MM.1S (cell line): ENCODE results near the gene SDSL.

Experiments used
- DNase-seq: peaks from one replicate; pipeline ENCODE4 v3.0.0-alpha.2; 2015
- H2AFZ ChIP-seq: fragments of 300-600 bp; sonication (generic); 2 replicates; pipeline ENCODE4 v1.6.0; 2016; ENCODE audit warnings: antibody characterized with exemption, low read length
- H3F3A ChIP-seq: fragments of 300-600 bp; sonication (generic); 2 replicates; pipeline ENCODE4 v1.6.1; 2016; ENCODE audit warnings: mild to moderate bottlenecking, antibody characterized with exemption, low read length, moderate library complexity, mixed read lengths; ENCODE audit not compliant: insufficient read depth
- H3K27ac ChIP-seq: fragments of 300-600 bp; sonication (generic); 2 replicates; pipeline ENCODE4 v1.5.1; 2016; ENCODE audit warnings: mild to moderate bottlenecking, low read length
- H3K27me3 ChIP-seq: fragments of 300-600 bp; sonication (generic); replicated peaks from 2 replicates; pipeline ENCODE4 v1.6.0; 2016; ENCODE audit warnings: low read length; ENCODE audit not compliant: insufficient read depth
- H3K36me3 ChIP-seq: fragments of 300-600 bp; sonication (generic); replicated peaks from 2 replicates; pipeline ENCODE4 v1.6.1; 2016; ENCODE audit warnings: mild to moderate bottlenecking, low read length, mixed read lengths; ENCODE audit not compliant: insufficient read depth
- H3K4me1 ChIP-seq: fragments of 300-600 bp; sonication (generic); 2 replicates; pipeline ENCODE4 v1.6.1; 2016; ENCODE audit warnings: low read length, mixed read lengths
- H3K4me2 ChIP-seq: fragments of 300-600 bp; sonication (generic); 2 replicates; pipeline ENCODE4 v1.6.0; 2016; ENCODE audit warnings: low read depth, low read length
- H3K4me3 ChIP-seq: fragments of 300-600 bp; sonication (generic); 2 replicates; pipeline ENCODE4 v1.5.1; 2016; ENCODE audit warnings: low read length, mixed read lengths
- H3K79me2 ChIP-seq: fragments of 300-600 bp; sonication (generic); 2 replicates; pipeline ENCODE4 v1.6.1; 2016; ENCODE audit warnings: mixed run types, low read length, mixed read lengths
- H3K9ac ChIP-seq: fragments of 300-600 bp; sonication (generic); 2 replicates; pipeline ENCODE4 v1.6.1; 2016; ENCODE audit warnings: low read length, mixed read lengths
- H3K9me2 ChIP-seq: fragments of 300-600 bp; sonication (generic); replicated peaks from 2 replicates; pipeline ENCODE4 v1.6.1; 2016; ENCODE audit warnings: mild to moderate bottlenecking, low read length, mixed read lengths; ENCODE audit not compliant: insufficient read depth
- H3K9me3 ChIP-seq: fragments of 300-600 bp; sonication (generic); replicated peaks from 2 replicates; pipeline ENCODE4 v1.6.1; 2016; ENCODE audit warnings: mild to moderate bottlenecking, low read length, mixed read lengths; ENCODE audit not compliant: insufficient read depth
- H4K20me1 ChIP-seq: fragments of 300-600 bp; sonication (generic); 2 replicates; pipeline ENCODE4 v1.6.1; 2016; ENCODE audit warnings: mild to moderate bottlenecking, low read length, moderate library complexity, mixed read lengths; ENCODE audit not compliant: insufficient read depth
- CTCF ChIP-seq: fragments of 300-600 bp; sonication (generic); IDR thresholded peaks from 2 replicates; pipeline ENCODE4 v1.5.1; 2016; ENCODE audit warnings: antibody characterized with exemption, low read length, mixed read lengths
- EZH2 ChIP-seq: fragments of 300-600 bp; sonication (generic); optimal IDR thresholded peaks from 2 replicates; pipeline ENCODE3; 2017; ENCODE audit warnings: low read depth, mild to moderate bottlenecking, antibody characterized with exemption, low read length, mixed read lengths
- EZH2phosphoT487 ChIP-seq: fragments of 300-600 bp; sonication (generic); IDR thresholded peaks from 2 replicates; pipeline ENCODE4 v1.6.1; 2018; ENCODE audit warnings: antibody characterized with exemption, low read length

Gene SDSL

DNA sequence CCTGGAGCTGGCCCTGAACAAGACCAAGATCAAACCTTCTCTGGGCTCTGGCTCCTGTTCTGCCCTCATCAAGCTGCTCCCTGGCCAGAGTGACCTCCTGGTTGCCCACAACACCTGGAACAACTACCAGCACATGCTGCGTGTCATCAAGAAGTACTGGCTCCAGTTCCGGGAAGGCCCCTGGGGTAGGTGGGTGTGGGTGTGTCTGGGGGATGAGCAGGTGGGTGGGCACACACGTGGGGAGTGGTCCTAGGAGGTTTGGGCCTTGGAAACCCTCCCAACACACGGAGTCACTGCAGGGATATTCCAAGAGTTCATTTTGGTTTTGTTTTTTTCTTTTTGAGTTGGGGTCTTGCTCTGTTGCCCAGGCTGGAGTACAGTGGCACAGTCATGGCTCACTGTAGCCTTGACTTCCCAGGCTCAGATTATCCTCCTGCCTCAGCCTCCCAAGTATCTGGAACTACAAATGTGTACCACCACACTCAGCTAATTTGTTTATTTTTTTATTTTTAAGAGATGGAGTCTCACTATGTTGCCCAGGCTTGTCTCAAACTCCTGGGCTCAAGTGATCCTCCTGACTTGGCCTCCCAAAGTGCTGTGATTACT lies 47.3 kb upstream of the SDSL start:
- Histone ChIP-seq H3K4me1 (no peaks in the 10 kb centered on the region), H3K9ac (no peak overlapping the region), H3K27ac (no peak overlapping the region), H3K4me3 (no peak overlapping the region), H3K36me3 (no peaks in the 10 kb centered on the region), H3K4me2 (no peak overlapping the region), H3K9me2 (no peaks in the 10 kb centered on the region), H3K79me2 (no peaks in the 10 kb centered on the region), H2AFZ (no peak overlapping the region), H3K27me3 (no peaks in the 10 kb centered on the region), H3K9me3 (no peaks in the 10 kb centered on the region), H4K20me1 (no peaks in the 10 kb centered on the region), H3F3A (no peaks in the 10 kb centered on the region)
- no peak for DNase-seq
- TF ChIP-seq EZH2: no peak
- TF ChIP-seq CTCF: no peak
- TF ChIP-seq EZH2phosphoT487: no peak

- Histone ChIP-seq H3K4me2 (no peak overlapping the region), H3K27ac (no peak overlapping the region), H3K4me1 (no peaks in the 10 kb centered on the region), H2AFZ (no peak overlapping the region), H3F3A (no peaks in the 10 kb centered on the region), H4K20me1 (no peaks in the 10 kb centered on the region), H3K4me3 (no peak overlapping the region), H3K9ac (no peak overlapping the region), H3K9me2 (no peaks in the 10 kb centered on the region), H3K27me3 (no peaks in the 10 kb centered on the region), H3K79me2 (no peaks in the 10 kb centered on the region), H3K36me3 (no peaks in the 10 kb centered on the region), H3K9me3 (no peaks in the 10 kb centered on the region)
- no peak for DNase-seq
- no peak for TF ChIP-seq EZH2
- TF ChIP-seq CTCF: no peak
- no peak for TF ChIP-seq EZH2phosphoT487
Observed at GRCh38 chr12:113378291-113378690, 43.9 kb upstream of the SDSL start.

GRCh38 chr12:113381220-113381619 lies 41.0 kb upstream of the SDSL start:
- Histone ChIP-seq H3K9me2 (no peaks in the 10 kb centered on the region), H3K36me3 (no peaks in the 10 kb centered on the region), H3K4me1 (no peaks in the 10 kb centered on the region), H3K9me3 (no peaks in the 10 kb centered on the region), H3K9ac (no peak overlapping the region), H3K4me2 (no peak overlapping the region), H3F3A (no peaks in the 10 kb centered on the region), H2AFZ (no peak overlapping the region), H4K20me1 (no peaks in the 10 kb centered on the region), H3K79me2 (no peaks in the 10 kb centered on the region), H3K4me3 (no peak overlapping the region), H3K27ac (no peak overlapping the region), H3K27me3 (no peaks in the 10 kb centered on the region)
- no peak for DNase-seq
- TF ChIP-seq EZH2phosphoT487: no peak
- TF ChIP-seq EZH2: no peak

DNA sequence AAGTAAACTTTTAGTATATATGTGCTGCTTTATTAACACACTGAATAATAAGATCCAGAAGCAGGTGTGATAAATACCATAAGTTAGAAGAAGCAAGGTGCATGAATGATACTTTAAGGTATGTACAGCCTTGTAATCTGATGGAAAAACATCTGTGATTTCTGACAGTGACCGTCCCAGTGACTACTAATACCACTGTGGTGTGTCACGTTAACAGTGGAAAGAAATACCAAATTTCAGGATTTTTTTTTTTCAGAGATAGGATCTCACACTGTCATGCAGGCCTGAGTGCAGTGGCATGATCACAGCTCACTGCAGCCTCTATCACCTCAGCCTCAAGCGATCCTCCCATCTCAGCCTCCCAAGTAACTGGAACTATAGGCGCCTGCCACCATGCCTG lies 40.0 kb upstream of the SDSL start:
- DNase-seq: no peak
- H3K36me3 ChIP-seq: no peaks in the 10 kb centered on the region

More for the DNA sequence above, 40.0 kb upstream of the SDSL start:
- H3K79me2 ChIP-seq: no peaks in the 10 kb centered on the region
- H3K4me3 ChIP-seq: no peak overlapping the region
- no peak for TF ChIP-seq CTCF
- TF ChIP-seq EZH2: no peak
- TF ChIP-seq EZH2phosphoT487: no peak
- H3K4me2 ChIP-seq: no peak overlapping the region
- H3K9ac ChIP-seq: no peak overlapping the region
- H3K27ac ChIP-seq: no peak overlapping the region
- H2AFZ ChIP-seq: no peak overlapping the region
- no peaks in the 10 kb centered on the region for H3K27me3 ChIP-seq
- H3F3A ChIP-seq: no peaks in the 10 kb centered on the region
- H3K9me3 ChIP-seq: no peaks in the 10 kb centered on the region
- H3K9me2 ChIP-seq: no peaks in the 10 kb centered on the region
- no peaks in the 10 kb centered on the region for H4K20me1 ChIP-seq
- H3K4me1 ChIP-seq: no peaks in the 10 kb centered on the region
